MM.1S (cell line): ENCODE measurements around the gene KHK.

Source experiments
- DNase-seq: peaks from one replicate; pipeline ENCODE4 v3.0.0-alpha.2; 2015
- H2AFZ ChIP-seq: fragments of 300-600 bp; sonication (generic); 2 replicates; pipeline ENCODE4 v1.6.0; 2016; ENCODE audit warnings: antibody characterized with exemption, low read length
- H3F3A ChIP-seq: fragments of 300-600 bp; sonication (generic); 2 replicates; pipeline ENCODE4 v1.6.1; 2016; ENCODE audit warnings: mild to moderate bottlenecking, antibody characterized with exemption, low read length, moderate library complexity, mixed read lengths; ENCODE audit not compliant: insufficient read depth
- H3K27ac ChIP-seq: fragments of 300-600 bp; sonication (generic); 2 replicates; pipeline ENCODE4 v1.5.1; 2016; ENCODE audit warnings: mild to moderate bottlenecking, low read length
- H3K27me3 ChIP-seq: fragments of 300-600 bp; sonication (generic); replicated peaks from 2 replicates; pipeline ENCODE4 v1.6.0; 2016; ENCODE audit warnings: low read length; ENCODE audit not compliant: insufficient read depth
- H3K36me3 ChIP-seq: fragments of 300-600 bp; sonication (generic); replicated peaks from 2 replicates; pipeline ENCODE4 v1.6.1; 2016; ENCODE audit warnings: mild to moderate bottlenecking, low read length, mixed read lengths; ENCODE audit not compliant: insufficient read depth
- H3K4me1 ChIP-seq: fragments of 300-600 bp; sonication (generic); 2 replicates; pipeline ENCODE4 v1.6.1; 2016; ENCODE audit warnings: low read length, mixed read lengths
- H3K4me2 ChIP-seq: fragments of 300-600 bp; sonication (generic); 2 replicates; pipeline ENCODE4 v1.6.0; 2016; ENCODE audit warnings: low read depth, low read length
- H3K4me3 ChIP-seq: fragments of 300-600 bp; sonication (generic); 2 replicates; pipeline ENCODE4 v1.5.1; 2016; ENCODE audit warnings: low read length, mixed read lengths
- H3K79me2 ChIP-seq: fragments of 300-600 bp; sonication (generic); 2 replicates; pipeline ENCODE4 v1.6.1; 2016; ENCODE audit warnings: mixed run types, low read length, mixed read lengths
- H3K9ac ChIP-seq: fragments of 300-600 bp; sonication (generic); 2 replicates; pipeline ENCODE4 v1.6.1; 2016; ENCODE audit warnings: low read length, mixed read lengths
- H3K9me2 ChIP-seq: fragments of 300-600 bp; sonication (generic); replicated peaks from 2 replicates; pipeline ENCODE4 v1.6.1; 2016; ENCODE audit warnings: mild to moderate bottlenecking, low read length, mixed read lengths; ENCODE audit not compliant: insufficient read depth
- H3K9me3 ChIP-seq: fragments of 300-600 bp; sonication (generic); replicated peaks from 2 replicates; pipeline ENCODE4 v1.6.1; 2016; ENCODE audit warnings: mild to moderate bottlenecking, low read length, mixed read lengths; ENCODE audit not compliant: insufficient read depth
- H4K20me1 ChIP-seq: fragments of 300-600 bp; sonication (generic); 2 replicates; pipeline ENCODE4 v1.6.1; 2016; ENCODE audit warnings: mild to moderate bottlenecking, low read length, moderate library complexity, mixed read lengths; ENCODE audit not compliant: insufficient read depth
- EZH2 ChIP-seq: fragments of 300-600 bp; sonication (generic); optimal IDR thresholded peaks from 2 replicates; pipeline ENCODE3; 2017; ENCODE audit warnings: low read depth, mild to moderate bottlenecking, antibody characterized with exemption, low read length, mixed read lengths
- EZH2phosphoT487 ChIP-seq: fragments of 300-600 bp; sonication (generic); IDR thresholded peaks from 2 replicates; pipeline ENCODE4 v1.6.1; 2018; ENCODE audit warnings: antibody characterized with exemption, low read length
- TF ChIP-seq, protein P1 (sequence below): fragments of 300-600 bp; sonication (generic); IDR thresholded peaks from 2 replicates; pipeline ENCODE4 v1.5.1; 2016; ENCODE audit warnings: antibody characterized with exemption, low read length, mixed read lengths

KHK gene

DNA sequence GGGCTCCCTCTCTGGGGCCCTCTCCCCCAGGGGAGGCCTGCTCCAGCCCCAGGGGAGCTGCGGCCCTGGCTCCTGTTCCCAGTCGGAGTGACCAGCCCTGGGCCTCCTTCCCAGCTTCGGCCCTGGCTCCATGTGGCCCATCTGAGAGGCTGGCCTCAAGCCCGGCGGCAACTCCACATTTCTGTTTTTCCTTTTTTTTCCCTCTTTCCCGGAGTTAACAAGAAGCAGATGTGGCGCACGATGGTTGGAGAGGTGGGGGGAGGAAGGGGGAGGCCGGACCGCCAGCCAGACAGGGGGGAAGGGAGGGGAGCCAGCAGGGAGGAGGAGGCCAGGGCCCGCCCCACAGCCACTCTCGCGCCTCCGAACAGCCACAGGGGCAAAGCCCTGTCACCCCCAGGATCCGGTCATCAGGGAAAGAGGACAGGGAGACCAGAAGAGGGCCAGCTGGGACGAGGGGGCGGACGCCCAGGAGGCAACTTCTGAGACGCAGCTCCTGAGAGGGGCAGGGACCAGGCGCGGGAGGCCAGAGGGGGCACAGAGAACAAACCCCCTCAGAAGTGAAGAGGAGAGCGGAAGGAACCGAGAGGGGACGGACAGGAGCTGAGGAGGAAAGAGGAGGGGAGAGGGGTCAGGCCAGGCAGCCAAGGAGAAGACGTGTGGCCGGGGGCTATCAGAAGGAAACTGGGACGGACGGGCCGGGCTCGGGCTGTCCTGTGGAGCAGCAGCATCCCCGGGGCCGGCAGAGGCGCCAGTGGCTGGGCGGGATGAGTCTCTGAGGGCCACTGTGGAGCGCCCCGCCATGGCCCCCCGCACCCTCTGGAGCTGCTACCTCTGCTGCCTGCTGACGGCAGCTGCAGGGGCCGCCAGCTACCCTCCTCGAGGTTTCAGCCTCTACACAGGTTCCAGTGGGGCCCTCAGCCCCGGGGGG lies 8.0 kb upstream of the KHK start, which contains the start of gene EMILIN1:
TSS of gene EMILIN1 (plus strand) at position 349 of the 928 bp plus-strand sequence. CDS start at position 800, 451 bp downstream.
- H3K27ac ChIP-seq = peak within 1 kb of the TSS; percentile 63; the same call in 1 of the 2 replicates

DNA sequence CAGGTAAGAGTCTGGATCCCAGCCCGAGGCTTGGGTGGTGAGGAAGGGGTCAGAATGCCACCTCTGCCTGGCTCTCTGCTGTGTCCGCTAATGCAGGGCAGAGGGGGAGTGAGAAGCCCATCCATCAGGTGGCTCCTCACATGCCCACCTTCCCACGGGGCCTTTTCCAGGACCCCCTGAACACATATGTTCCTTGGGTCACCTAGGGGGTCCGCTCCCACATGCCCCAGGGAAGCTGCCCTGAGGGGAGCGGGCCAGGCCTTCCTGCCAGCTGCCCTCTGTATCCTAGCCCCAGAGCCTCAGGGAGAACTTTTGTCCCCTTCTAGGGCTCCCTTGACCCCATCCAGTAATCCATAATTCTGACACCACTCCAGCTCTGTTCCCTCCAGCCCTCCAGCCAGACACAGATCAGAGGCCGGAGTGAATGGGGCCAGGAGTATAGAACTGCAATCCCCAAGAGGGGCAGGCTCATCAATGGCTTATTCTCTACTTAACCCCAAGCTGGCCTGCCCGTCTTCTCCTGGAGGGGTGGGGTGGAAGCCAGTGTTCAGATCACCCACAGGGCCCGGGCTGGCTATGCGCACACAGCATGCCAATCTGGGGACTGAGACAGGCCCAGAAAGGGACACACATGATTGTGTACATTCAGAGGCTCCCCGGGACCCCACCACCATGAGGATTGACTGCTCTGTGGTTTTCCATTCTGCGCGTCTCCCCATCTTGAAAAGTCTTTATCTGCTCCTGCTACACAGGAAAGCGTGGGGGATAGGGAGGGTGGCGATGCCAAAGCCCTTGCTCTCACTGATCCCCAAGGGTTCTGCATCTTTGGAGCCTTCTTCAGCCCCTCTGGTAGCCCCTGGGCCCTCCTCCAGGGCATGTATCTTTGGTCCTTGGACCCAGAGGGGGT lies 7.1 kb upstream of the KHK start:
- peaks cover 53% of the 10 kb centered on the region for H3K4me1 ChIP-seq
- H2AFZ ChIP-seq = no peak overlapping the region
- H3F3A ChIP-seq = peaks cover 33% of the 10 kb centered on the region
- no peaks in the 10 kb centered on the region for H3K36me3 ChIP-seq
- no peaks in the 10 kb centered on the region for H3K9me2 ChIP-seq
- H3K79me2 ChIP-seq = peaks cover 23% of the 10 kb centered on the region
- H3K4me2 ChIP-seq = peak overlapping the region; percentile 51
- H3K9me3 ChIP-seq = no peaks in the 10 kb centered on the region
- TF ChIP-seq, protein P1, sequence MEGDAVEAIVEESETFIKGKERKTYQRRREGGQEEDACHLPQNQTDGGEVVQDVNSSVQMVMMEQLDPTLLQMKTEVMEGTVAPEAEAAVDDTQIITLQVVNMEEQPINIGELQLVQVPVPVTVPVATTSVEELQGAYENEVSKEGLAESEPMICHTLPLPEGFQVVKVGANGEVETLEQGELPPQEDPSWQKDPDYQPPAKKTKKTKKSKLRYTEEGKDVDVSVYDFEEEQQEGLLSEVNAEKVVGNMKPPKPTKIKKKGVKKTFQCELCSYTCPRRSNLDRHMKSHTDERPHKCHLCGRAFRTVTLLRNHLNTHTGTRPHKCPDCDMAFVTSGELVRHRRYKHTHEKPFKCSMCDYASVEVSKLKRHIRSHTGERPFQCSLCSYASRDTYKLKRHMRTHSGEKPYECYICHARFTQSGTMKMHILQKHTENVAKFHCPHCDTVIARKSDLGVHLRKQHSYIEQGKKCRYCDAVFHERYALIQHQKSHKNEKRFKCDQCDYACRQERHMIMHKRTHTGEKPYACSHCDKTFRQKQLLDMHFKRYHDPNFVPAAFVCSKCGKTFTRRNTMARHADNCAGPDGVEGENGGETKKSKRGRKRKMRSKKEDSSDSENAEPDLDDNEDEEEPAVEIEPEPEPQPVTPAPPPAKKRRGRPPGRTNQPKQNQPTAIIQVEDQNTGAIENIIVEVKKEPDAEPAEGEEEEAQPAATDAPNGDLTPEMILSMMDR = no peak
- TF ChIP-seq EZH2phosphoT487 (no peak), EZH2 (no peak)
- DNase-seq = no peak
- H4K20me1 ChIP-seq = no peaks in the 10 kb centered on the region
- H3K27me3 ChIP-seq = no peaks in the 10 kb centered on the region
- peak overlapping the region; percentile 60; the same call in 1 of the 2 replicates for H3K9ac ChIP-seq
- H3K27ac ChIP-seq = peak overlapping the region; percentile 63; the same call in 1 of the 2 replicates
- peak overlapping the region; percentile 57 for H3K4me3 ChIP-seq

More for the DNA sequence above, 8.0 kb upstream of the KHK start, which contains the start of gene EMILIN1:
- H3K4me2 ChIP-seq = peak within 1 kb of the TSS; percentile 51
- H3K9me2 ChIP-seq = no peaks in the 10 kb centered on the region
- H3K9me3 ChIP-seq = no peaks in the 10 kb centered on the region
- H3K36me3 ChIP-seq = no peaks in the 10 kb centered on the region
- H3K79me2 ChIP-seq = peaks cover 23% of the 10 kb centered on the region
- H3K4me1 ChIP-seq = peaks cover 60% of the 10 kb centered on the region
- peak within 1 kb of the TSS; percentile 44 for H2AFZ ChIP-seq
- no peaks in the 10 kb centered on the region for H3K27me3 ChIP-seq
- peak within 1 kb of the TSS; percentile 60 for H3K9ac ChIP-seq
- H3K4me3 ChIP-seq = peak within 1 kb of the TSS; percentile 57
- H3F3A ChIP-seq = peaks cover 29% of the 10 kb centered on the region
- no peaks in the 10 kb centered on the region for H4K20me1 ChIP-seq
- no peak for DNase-seq
- TF ChIP-seq EZH2phosphoT487 (no peak), EZH2 (no peak)
- TF ChIP-seq, protein P1 = no peak

DNA sequence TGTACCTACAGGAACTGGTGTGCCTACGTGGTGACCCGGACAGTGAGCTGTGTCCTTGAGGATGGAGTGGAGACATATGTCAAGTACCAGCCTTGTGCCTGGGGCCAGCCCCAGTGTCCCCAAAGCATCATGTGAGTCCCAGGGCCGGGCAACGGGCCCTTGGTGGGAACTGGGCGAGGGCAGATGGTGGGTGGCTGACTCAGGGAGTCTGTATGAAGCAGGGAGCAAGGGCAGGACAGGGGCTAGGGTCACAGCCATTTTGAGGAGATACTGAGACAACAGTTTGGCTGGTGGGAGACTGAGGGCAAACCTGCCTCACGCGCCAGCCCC lies 6.5 kb upstream of the KHK start:
- no peaks in the 10 kb centered on the region for H4K20me1 ChIP-seq
- peaks cover 31% of the 10 kb centered on the region for H3F3A ChIP-seq
- H3K79me2 ChIP-seq = peaks cover 23% of the 10 kb centered on the region
- H3K9ac ChIP-seq = peak overlapping the region; percentile 60; the same call in 1 of the 2 replicates
- H2AFZ ChIP-seq = no peak overlapping the region
- no peak for DNase-seq
- peak overlapping the region; percentile 57; the same call in 1 of the 2 replicates for H3K4me3 ChIP-seq
- H3K4me2 ChIP-seq = peak overlapping the region; percentile 51
- peak overlapping the region; percentile 63; the same call in 1 of the 2 replicates for H3K27ac ChIP-seq
- no peaks in the 10 kb centered on the region for H3K9me3 ChIP-seq
- TF ChIP-seq EZH2 (no peak), EZH2phosphoT487 (no peak)
- TF ChIP-seq, protein P1 = no peak
- no peaks in the 10 kb centered on the region for H3K27me3 ChIP-seq
- no peaks in the 10 kb centered on the region for H3K36me3 ChIP-seq
- H3K9me2 ChIP-seq = no peaks in the 10 kb centered on the region
- peaks cover 47% of the 10 kb centered on the region for H3K4me1 ChIP-seq
